ENCODE data around the gene PKD2. TPM values are rescaled to one million over a fixed set of nuclear protein-coding genes. Genes with fewer than 3 reads are reported as not detected.

PKD2 gene
- total RNA-seq, 2 experiments from 2014 or later = 2.3 to 2.8 TPM

DNA sequence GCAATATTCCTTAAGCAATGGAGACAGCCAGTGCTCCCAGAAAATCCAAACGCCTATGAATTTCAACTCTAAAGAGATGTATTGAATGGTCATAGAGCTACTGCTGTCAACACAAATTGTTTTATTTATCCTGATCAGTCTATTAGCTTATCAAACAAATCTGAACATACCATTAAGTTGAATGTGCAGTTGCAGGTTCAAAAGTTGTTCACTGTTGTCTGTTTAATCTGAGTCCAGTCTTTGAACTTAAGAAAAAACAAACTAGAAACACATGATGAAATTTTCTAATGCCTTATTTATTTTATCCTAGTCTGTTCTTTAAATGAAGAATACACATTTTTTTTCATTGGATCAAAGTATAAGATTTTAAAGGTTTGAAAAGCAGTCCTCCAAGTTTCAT is 73.2 kb downstream of the PKD2 start:
- H3K4me3 Mint-ChIP-seq = no peak overlapping the region
- H3K27ac Mint-ChIP-seq = no peak overlapping the region
- DNase-seq (no peak), ATAC-seq (no peak)
- H3K36me3 Mint-ChIP-seq (ENCODE audit: low read depth) = no peaks in the 10 kb centered on the region
- intact Hi-C loops (cut with micrococcal nuclease) = no loop called here
- TF ChIP-seq, protein P1, sequence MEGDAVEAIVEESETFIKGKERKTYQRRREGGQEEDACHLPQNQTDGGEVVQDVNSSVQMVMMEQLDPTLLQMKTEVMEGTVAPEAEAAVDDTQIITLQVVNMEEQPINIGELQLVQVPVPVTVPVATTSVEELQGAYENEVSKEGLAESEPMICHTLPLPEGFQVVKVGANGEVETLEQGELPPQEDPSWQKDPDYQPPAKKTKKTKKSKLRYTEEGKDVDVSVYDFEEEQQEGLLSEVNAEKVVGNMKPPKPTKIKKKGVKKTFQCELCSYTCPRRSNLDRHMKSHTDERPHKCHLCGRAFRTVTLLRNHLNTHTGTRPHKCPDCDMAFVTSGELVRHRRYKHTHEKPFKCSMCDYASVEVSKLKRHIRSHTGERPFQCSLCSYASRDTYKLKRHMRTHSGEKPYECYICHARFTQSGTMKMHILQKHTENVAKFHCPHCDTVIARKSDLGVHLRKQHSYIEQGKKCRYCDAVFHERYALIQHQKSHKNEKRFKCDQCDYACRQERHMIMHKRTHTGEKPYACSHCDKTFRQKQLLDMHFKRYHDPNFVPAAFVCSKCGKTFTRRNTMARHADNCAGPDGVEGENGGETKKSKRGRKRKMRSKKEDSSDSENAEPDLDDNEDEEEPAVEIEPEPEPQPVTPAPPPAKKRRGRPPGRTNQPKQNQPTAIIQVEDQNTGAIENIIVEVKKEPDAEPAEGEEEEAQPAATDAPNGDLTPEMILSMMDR (IDR thresholded peaks at IDR 0.05) = no peak
- no peaks in the 10 kb centered on the region for H3K4me1 Mint-ChIP-seq (ENCODE audit: low read depth)
- no peaks in the 10 kb centered on the region for H3K27me3 Mint-ChIP-seq
- CTCF ChIA-PET = no interaction called here
- no peaks in the 10 kb centered on the region for H3K9me3 Mint-ChIP-seq
- POLR2A ChIA-PET = no interaction called here

DNA sequence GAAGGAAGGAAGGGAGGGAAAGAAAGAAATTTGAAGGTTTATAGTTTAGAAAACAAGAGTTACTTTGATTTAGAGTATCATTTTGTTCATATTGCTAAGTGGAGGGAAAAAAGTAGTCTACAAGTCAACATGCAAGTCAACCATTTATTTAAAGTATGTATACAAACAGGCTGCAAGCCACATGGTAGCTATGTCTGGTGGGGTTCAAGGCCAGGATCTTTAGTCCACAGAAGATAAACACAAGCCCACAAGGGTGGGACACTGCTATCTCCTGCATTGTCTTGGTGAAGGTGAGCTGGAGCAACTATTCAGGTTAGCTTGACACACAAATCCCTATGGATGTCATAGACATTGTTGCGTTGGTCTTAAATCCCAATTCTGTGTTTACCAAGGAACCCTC is 79.6 kb downstream of the PKD2 start:
- H3K36me3 Mint-ChIP-seq (ENCODE audit: low read depth) = no peaks in the 10 kb centered on the region
- TF ChIP-seq, protein P1 (IDR thresholded peaks at IDR 0.05) = no peak
- no peaks in the 10 kb centered on the region for H3K9me3 Mint-ChIP-seq
- intact Hi-C loops (cut with micrococcal nuclease) = no loop called here
- no peak overlapping the region for H3K27ac Mint-ChIP-seq
- ATAC-seq = no peak
- DNase-seq = no peak
- no peaks in the 10 kb centered on the region for H3K27me3 Mint-ChIP-seq
- H3K4me1 Mint-ChIP-seq (ENCODE audit: low read depth) = no peaks in the 10 kb centered on the region
- no peak overlapping the region for H3K4me3 Mint-ChIP-seq
- ChIA-PET CTCF (no interaction called here), POLR2A (no interaction called here)

DNA sequence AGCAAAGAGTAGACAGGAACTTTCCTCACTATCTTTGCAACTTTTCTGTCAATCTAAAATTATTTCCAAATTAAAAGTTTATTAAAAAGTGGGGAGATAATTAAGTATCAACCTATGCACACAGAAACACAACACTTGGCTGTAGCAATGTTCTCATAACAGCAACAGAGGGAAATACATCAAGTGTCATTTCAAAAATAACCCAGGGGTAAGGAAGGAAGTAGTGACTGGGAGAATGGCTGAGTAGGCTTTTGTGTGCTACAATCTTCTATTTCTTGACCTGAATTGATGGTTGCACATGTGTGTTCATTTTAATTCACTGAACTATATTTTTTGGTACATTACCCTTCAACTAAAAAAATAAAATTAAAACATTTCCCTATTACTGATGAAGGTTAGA is 83.5 kb downstream of the PKD2 start:
- POLR2A ChIA-PET = no interaction called here
- TF ChIP-seq, protein P1 (IDR thresholded peaks at IDR 0.05) = no peak
- Mint-ChIP-seq H3K27ac (no peak overlapping the region), H3K27me3 (no peaks in the 10 kb centered on the region), H3K36me3 (ENCODE audit: low read depth) (no peaks in the 10 kb centered on the region), H3K4me1 (ENCODE audit: low read depth) (no peaks in the 10 kb centered on the region), H3K9me3 (no peaks in the 10 kb centered on the region), H3K4me3 (no peak overlapping the region)
- DNase-seq = no peak
- intact Hi-C loops (cut with micrococcal nuclease) = no loop called here
- no peak for ATAC-seq
- CTCF ChIA-PET = no interaction called here

- Mint-ChIP-seq H3K9me3 (no peaks in the 10 kb centered on the region), H3K36me3 (ENCODE audit: low read depth) (no peaks in the 10 kb centered on the region), H3K4me1 (ENCODE audit: low read depth) (no peaks in the 10 kb centered on the region), H3K27me3 (no peaks in the 10 kb centered on the region), H3K27ac (no peak overlapping the region), H3K4me3 (no peak overlapping the region)
- ATAC-seq = no peak
- ChIA-PET CTCF (no interaction called here), POLR2A (no interaction called here)
- no peak for DNase-seq
- TF ChIP-seq, protein P1 (IDR thresholded peaks at IDR 0.05) = no peak
- intact Hi-C loops (cut with micrococcal nuclease) = no loop called here
These were observed 83.9 kb downstream of the PKD2 start for GRCh38 chr4:88091378-88091777.

DNA sequence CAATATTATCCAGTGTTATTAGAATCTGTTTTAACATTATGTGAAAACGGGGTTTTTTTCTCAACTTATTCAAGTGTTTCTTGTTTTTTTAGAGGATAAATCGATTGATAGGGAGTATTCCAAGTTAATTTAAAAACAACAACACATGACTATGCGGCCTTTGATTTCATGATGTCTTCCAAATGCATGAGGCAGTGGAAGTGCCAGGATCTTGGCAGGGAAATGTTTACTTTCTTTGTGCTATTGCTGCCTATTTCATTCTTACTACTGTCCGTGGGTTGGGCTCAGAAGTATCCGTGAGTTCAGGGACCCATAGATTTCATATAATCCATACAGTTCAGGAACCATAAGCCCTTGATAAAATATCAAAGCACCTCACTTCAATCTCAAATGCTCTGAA is 86.4 kb downstream of the PKD2 start:
- H3K27me3 Mint-ChIP-seq = no peaks in the 10 kb centered on the region
- CTCF ChIA-PET = no interaction called here
- no peaks in the 10 kb centered on the region for H3K36me3 Mint-ChIP-seq (ENCODE audit: low read depth)
- no peaks in the 10 kb centered on the region for H3K9me3 Mint-ChIP-seq
- ATAC-seq = no peak
- no peak overlapping the region for H3K4me3 Mint-ChIP-seq
- POLR2A ChIA-PET = no interaction called here
- TF ChIP-seq, protein P1 (IDR thresholded peaks at IDR 0.05) = no peak
- no peak overlapping the region for H3K27ac Mint-ChIP-seq
- no peak for DNase-seq
- intact Hi-C loops (cut with micrococcal nuclease) = no loop called here
- H3K4me1 Mint-ChIP-seq (ENCODE audit: low read depth) = no peaks in the 10 kb centered on the region

All from activated CD8-positive, alpha-beta T cell treated with anti-CD3 and anti-CD28 coated beads for 36 hours (primary cell).